GM19438 (cell line): ENCODE results near the gene CACNA1C.

Experiments
- ATAC-seq: cut with Tn5 transposase; IDR thresholded peaks from one replicate; pipeline ENCODE4 v1.9.1; 2021; ENCODE audit warnings: low read depth; ENCODE audit not compliant: unreplicated experiment

Gene CACNA1C

DNA sequence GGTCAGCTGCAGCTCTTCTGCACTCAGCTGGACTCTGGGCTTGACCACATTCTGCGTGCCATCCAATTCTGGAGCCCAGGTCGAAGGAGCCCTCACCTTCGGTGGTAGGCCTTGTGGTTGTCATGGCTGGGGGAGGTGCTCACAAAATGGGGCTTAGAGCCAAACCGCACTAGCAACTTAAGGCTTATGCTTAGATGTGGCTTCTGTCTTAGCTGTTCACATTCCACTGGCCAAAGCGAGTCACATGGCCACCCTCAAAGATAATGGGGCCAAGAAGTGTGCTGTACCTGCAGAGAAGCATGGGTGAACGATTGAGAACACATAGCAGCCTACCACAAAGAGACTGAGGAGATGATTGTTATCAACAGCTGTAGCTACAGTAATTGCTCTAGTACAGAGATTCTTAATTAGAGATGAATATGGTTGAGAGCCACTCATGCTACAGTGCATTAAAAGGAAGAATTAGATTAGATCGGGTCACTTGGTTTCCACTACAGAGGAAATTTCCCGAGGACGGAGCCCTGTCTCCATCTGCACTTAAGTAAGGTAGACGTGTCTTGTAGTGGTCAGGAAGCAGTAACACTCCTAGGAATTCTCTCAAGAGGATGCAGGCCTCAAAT is 407.4 kb downstream of the CACNA1C start:
- no peak for ATAC-seq

DNA sequence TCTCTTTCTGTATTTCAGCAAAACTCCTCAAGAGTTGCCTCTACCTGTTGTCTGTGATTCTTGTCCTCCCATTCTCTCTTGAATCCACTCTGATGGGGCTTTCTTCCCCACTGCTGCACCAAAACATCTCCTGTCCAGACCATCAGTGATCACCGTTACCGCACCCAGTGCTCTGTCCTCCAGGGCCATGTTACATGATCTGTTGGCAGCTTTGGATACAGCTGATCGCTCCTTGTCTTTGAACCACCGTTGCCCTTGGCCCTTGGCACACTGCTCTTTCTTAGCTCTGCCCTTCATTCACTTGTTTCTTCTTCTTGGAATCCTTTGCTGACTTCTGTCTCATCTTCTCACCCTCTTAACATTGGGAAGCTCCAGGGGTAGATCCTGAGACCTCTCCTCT is 408.3 kb downstream of the CACNA1C start:
- no peak for ATAC-seq

DNA sequence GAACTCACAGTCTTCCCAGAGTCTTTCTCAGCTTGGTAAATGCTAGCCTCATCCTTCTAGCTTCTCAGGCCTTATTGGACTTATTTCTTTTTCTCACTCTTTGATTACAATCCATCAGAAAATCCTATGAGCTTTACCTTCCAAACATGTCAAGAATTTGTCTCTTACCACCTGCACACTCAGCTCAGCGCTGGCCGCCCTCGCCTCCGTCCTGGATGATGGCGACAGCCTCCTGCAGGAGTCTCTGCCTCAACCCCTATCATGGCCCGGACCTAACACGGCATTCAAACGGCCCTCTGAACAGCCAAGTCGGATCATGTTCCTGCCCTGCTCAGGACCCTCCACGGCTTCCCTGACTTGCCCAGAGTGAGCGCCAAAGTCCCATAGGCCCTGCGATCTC is 408.9 kb downstream of the CACNA1C start:
- no peak for ATAC-seq

DNA sequence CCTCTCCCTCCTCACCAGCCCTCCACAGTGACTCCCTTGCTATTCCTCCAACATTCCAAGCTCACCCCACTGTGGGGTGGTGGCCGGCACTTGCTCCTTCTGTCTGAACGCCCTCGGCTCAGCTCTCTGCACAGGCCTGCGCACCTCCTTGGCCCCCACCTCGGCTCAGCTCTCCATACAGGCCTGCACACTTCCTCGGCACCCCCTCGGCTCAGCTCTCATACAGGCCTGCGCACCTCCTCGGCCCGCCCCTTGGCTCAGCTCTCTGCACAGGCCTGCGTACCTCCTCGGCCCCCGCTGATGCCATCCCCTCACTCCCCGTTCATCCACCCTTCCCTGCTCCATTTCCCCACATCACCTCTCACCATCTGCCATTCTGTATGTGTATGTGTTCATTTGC is 409.3 kb downstream of the CACNA1C start:
- no peak for ATAC-seq

DNA sequence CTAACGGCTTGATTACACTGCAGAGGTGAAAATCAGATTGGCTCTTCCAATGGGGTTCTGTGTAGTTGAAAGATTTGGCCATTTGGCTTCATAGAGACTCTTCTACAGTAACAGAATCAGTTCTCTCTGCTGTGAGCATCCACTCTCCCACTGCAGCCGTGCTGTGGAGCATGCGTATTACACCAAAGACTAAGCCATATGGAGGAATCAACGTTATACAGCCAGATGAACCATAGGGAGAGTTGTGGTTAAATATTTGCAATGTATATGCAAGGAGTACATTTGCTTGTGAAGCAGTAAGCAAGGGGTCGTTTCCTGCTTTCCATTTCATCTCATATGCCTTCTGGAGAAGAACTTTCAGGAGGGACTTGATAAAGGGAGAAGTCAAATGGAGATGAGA is 410.9 kb downstream of the CACNA1C start:
- no peak for ATAC-seq

DNA sequence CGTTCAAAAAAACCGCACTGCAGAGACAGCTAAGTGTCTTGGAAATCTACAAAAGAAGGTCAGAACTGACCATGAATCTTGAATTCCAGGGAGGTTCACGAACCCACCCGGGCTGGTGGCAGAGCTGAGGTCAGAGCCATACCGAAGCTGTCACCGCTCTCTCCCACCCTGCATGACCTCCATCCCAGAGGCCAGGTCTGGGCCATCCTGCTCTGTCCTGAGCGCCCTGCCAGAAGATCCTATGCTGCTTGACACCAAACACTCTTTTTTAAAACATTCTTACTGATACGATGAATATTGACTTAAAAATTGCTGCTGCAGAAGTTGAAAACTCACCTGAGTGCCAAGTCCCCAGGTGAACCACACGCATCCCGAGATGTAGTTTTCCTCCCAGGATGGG is 412.9 kb downstream of the CACNA1C start:
- no peak for ATAC-seq

DNA sequence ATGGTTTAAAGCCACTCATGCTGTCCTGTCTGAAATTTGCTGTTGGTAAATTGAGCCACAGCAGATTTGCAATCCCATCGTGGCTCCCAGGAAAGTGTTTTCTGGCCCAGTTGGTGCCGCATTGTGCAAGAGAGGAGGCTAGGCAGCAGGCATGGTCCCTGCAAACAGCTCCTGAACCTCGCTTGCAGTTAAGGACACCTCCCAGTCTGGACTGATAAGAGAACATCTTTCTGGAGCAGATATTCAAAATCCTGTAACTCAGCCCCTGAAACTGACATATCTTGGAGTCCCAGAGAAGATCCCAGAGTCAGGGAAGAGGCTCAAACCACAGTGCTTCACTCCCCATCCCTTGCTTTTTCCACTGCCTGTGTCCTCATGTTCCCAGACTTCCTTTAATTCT is 413.4 kb downstream of the CACNA1C start:
- no peak for ATAC-seq

DNA sequence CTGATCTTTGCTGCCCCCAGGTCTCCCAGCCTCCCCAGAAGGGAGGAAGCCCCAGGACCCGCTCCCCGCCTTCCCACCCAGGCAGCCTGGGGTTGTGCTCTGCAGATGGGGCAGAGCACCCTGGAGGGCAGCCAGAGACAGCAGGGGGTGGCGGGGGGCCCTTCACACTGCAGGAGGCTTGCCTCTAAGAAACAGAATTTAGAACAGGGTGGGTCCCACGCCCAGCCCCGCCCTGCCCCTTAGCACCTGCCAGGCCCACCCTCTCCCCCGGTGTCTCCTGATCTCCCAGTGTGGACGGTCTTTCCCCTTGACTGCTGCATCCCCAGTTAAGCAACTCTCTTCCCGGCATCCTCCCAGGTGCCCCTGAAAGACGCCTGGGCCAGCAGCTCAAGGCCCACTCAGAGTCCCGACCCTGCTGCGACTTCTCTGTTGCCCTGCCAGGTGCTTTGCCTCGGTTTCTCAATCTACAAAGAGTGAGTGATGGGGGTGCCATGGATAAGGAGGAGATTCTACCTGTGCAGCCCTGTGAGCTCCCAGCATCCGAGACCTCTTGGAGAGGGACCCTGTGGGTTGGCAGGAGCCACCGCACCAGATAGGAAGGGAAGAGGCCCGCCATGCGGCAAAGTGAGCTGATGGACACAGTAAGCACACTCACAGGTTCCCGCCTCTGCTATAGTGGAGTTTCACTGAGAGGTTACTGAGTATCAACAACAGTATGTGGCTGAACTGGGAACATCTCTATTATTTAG is 414.8 kb downstream of the CACNA1C start:
- no peak for ATAC-seq

DNA sequence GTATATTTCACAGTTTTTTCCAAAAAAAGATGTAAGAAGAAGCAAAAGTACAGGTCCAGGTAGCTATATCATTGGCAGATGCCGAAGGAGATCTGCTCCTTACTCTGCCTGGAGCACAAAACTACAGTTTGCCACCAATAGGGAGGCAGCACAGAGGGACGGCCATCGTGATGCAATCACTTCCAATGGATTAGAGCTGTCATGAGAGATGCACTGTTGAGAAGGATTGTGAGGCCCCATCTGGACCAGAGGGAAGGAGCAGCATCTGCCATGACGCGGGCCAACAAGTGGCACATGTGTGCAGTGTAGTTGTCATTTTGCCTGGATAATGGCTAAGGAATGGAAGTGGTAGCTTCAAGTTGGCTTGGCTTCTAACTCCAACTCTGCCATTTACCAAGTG is 423.2 kb downstream of the CACNA1C start:
- no peak for ATAC-seq

DNA sequence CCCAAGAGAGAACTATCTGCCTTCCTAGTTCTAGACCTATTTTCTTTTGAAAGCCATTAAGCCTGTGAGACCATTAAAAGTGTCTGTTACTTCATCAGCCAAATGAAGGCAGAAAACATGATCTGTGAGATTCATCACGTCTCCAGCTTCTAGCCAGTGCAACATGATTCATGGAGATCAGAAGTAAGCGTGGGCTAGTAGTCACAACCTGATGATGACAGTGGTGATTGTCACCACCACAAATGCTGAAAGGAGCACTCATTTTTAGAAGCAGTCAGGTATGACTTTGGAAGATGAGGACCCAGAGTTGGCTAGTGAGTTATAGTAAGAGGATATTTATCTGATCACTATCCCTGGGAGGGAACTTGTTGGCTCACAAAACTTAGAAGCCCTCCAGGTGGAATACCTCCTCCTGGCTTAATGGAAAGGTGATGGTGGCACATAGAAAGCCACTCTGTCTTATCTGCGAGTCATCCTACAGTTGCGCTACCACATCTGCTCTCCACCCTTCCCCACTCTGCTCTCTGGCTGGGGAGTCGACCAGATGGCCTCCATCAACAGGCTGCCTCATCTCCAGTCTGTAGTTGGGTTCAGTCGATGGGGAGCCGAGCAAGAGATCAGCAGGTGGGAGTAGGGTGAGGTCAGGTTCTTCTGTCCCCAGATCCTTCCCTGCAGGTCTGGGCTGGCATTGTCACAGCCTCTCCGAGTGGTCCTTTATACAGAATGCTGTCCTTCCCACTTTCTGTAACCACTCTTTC is 424.4 kb downstream of the CACNA1C start:
- no peak for ATAC-seq

DNA sequence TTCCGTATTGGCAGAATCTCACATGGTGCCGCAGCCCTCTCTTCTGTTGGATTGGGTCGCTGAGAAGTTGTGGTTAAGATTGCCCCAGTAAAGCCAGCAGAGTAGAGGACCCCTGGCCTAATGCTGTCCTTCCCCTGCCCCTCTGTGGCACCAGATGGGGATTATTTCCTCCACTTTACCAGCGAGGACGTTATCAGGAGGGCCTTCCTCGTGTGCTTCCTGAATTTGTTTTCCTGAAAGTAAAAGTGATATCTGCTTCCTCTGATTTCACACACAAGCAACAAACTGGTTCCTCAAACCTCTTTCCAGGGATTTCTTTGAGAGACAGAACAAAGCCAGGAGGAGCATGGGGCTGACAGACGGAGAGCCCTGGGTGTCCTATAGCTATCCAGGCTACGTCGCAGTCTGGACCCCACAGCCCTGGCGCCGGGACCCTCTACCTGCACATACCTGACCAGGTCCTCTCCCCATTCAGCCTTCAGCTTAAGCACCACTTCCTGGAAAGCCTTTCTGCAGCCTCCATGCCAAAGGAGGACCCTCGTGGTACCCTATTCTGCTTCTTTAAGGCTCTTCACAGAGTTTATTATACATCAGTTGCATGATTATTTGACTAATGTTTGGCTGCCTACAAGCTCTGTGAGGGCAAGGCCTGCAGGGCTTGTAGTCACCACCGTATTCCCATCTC is 427.2 kb downstream of the CACNA1C start:
- ATAC-seq, result no peak

DNA sequence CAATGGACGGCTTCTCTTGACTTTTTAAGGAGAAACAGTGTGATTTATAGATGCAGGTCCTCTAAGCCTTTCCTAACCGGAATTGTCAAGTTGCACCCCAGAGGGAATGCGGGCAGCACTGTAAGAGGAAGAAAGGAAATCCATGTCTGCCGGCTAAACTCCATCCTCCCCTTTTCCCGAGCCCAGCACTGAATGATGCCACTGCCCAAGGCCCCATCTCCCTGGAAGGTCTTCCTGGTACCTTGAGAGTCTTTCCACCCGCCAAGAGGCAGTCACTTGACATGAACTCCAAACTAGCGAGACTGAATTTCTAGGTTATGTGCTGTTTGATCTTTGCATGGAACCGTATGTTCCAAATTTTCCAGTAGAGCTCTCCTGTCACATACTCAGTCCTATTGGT is 428.6 kb downstream of the CACNA1C start:
- no peak for ATAC-seq

DNA sequence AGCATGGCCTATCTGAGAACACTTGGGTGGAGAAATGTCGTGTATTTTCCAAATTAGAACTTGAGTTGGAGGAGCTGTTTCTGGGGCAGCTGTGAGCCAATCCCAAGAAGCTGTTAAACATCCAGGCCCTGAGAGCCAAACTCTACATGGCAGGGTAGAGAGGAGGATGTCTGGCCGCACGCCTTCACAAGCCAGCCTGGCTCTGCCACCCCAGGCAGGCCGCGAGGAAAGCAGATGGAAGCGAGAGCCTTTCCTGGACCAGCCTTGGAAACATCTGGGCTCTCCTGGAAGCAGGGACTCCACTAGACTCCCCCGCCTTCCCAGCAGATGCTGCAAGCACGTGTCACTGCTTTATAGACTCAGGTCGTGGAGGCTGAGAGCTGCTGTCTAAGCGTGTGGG is 429.2 kb downstream of the CACNA1C start:
- ATAC-seq, result no peak

DNA sequence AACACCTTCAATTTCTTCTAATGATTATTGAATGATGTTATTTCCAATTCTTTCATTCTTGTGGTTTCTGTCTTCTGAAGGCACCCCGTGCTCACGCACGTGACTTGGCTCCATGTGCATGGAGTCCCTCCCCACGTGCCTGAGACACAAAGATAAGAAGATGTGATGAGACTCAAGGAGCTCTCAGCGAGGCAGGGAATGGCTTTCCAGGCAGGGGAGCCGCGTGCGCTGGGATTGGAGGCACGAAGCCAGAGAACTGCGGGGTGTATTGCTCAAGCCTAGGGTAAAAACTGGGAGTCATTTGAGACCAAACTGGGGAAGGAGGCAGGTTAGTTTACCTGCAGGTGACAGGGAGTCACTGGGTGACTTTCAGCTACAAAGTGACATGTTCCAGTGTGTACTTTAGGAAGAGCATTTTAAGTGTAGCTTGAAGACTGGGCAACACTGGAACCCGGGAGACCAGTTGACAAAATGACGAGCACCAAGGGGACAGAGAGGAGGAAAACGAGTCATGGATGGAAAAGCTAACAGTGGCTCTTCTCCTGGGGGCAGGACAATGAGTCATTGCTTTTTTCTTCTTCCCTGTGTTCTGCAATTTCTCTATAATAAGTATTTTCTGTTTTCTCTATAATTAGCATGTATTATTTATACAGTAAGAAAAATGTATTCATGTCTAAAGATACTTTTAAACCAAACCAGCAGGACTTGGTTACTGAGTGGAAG is 430.3 kb downstream of the CACNA1C start:
- no peak for ATAC-seq

DNA sequence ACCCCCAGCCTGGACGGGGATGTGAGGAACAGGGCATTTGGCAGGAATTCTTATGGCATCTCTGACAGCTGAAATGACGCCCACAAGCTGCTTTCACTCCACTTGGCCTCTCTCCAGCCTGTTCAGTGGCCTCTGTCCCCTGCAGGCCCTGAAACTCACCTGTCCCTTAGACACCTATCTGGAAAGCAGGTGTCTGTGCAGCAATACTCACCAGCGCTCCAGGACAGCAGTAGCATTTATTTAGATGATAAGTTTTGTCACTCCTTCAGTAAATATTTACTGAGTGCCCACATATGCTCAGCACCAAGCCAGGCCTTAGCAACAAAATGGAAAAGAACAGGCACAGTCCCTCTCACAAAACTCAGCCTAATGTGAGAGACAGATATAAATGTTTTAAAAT is 430.9 kb downstream of the CACNA1C start:
- no peak for ATAC-seq

DNA sequence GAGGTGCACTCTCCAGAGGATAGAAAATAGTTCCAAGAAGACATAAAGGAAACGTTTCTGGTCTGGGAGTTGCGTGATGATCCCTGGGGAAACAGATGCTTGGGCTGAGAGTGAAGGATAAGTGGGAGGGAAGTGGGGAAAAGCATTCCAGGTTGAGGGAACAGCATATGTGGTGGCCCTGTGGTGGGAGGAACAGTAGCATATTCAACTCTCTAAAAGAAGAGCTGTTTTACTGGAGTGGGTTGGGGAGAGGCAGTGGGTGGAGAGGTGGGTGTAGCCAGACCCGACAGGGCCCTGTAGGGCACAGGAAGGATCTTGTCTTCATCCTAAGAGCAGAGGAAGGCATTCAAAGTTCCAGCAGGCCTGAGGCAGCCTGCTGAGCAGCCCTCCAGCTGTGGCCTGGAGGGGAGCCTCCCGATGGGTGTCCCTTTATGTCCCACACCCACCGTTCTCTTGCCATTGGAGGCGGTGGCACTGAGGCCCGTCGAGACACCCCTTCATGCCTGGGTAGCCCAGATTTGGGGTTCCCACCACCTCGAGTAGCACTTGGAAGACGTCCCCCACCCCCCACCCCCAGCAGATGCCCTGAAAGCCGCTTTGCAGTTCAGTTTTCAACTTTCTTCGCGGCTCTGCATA is 431.5 kb downstream of the CACNA1C start:
- no peak for ATAC-seq

DNA sequence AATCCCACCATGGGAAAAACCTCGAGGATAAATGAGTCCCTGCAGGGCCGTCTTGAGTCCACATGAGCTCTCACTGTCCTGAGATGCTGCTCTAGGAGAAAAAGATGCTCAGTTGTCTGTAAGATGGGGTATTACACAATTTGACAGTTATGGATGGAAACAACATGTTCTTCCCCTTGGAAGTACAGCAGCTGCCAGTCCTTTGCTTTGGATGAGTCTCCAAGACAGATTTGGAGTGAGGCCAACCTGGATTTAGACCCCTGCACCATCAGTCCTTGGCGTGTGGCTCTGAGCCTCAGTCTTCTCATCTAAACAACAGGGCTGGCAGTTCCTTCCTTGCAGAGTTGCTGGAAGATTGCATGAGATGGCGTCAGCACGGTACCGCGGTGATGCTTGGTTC is 432.9 kb downstream of the CACNA1C start:
- ATAC-seq, result no peak

DNA sequence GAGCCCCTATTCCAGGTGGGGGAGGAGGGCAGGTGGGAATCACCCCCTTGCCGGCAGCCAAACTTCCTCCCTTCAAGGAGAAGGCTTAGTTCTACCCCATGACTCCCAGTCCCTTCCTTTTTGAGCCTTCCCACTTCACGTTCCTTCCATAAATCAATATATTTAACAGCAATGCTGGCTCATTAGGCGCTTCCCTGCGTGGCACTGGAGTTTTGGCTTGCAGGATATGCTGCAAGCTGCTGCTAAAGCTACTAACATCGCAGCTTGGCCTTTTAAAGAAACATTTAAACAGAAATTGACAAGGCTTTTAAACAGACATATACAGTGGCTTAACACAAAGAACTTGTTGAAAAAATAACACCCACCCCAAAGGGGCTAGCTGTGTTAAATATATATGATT is 434.0 kb downstream of the CACNA1C start:
- no peak for ATAC-seq

DNA sequence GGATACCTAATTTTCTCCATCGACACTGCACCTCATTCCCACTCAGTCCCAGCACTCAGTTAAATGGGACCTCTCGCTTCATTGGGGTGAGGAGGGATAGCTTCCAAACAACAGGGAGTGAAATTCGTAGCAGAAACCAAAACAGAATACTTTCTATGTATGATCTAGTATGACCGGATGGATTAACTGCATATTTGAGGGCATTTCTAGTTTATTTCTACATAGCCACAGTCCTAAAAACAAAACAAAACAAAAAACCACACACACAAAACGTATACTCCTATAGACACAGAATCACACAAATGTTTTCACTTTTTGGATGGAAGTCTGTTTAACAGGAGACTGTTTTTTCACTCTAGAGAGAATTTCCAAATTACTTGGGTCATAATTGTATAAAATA is 434.5 kb downstream of the CACNA1C start:
- no peak for ATAC-seq

DNA sequence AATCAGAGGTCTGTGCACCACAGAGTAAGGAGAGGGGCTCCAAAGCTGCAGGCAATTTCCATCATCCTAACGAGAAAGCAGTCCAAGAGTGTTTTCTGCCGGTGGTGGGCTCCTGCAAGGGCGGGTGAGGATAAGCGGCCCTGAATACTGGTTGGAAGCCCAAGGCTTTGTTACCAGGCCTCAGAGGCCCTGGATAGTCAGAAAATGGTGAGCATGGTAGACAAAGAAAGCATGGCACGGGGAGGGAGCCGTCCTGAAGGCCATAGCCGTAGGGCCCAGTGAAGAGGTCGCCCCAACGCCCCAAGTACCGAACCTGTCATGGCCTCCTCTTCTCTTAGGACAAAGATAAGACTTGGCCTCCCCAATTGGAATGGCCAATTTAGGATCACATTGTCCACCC is 435.3 kb downstream of the CACNA1C start:
- ATAC-seq, result no peak
